Kidney (tissue), 14 donors: ENCODE data around the gene CSF1. TPM values are rescaled to one million over a fixed set of nuclear protein-coding genes. Genes with fewer than 3 reads are reported as not detected.

Experiments
- DNase-seq, 5 donors: peaks; one replicate each; pipeline ENCODE4 v3.0.0-alpha.2; 2013 to 2020
- FAIRE-seq: peaks from 2 replicates; lab custom pipeline; 2012; peaks lifted over from hg19 to GRCh38; lab: Jason Lieb, UNC
- H3K27ac ChIP-seq, 2 donors: one replicate each; pipeline ENCODE4 v1.7.0; 2013; ENCODE audit warnings: low read depth in 2 of 2, low read length in 2 of 2, inconsistent platforms in 1 of 2
- H3K27me3 ChIP-seq: one replicate; pipeline ENCODE4 v1.7.1; 2013; ENCODE audit warnings: low read length, inconsistent platforms; ENCODE audit not compliant: control insufficient read depth, insufficient read depth
- H3K36me3 ChIP-seq, 3 donors: one replicate each; pipeline versions ENCODE4 v1.7.0 to v1.7.1; 2013; ENCODE audit warnings: low read length in 3 of 3, control low read depth in 1 of 3, inconsistent platforms in 1 of 3; ENCODE audit not compliant: insufficient read depth in 3 of 3, control insufficient read depth in 2 of 3
- H3K4me1 ChIP-seq, 3 donors: one replicate each; pipeline versions ENCODE4 v1.7.0 to v1.7.1; 2013; ENCODE audit warnings: low read length in 3 of 3, inconsistent platforms in 1 of 3, low read depth in 1 of 3; ENCODE audit not compliant: control insufficient read depth in 2 of 3, insufficient read depth in 2 of 3
- H3K4me3 ChIP-seq, 3 donors: one replicate each; pipeline versions ENCODE4 v1.7.0 to v1.8.1; 2013; ENCODE audit warnings: low read length in 3 of 3, control low read depth in 1 of 3, inconsistent platforms in 1 of 3
- H3K9ac ChIP-seq, 3 donors: one replicate each; pipeline versions ENCODE4 v1.7.0 to v1.7.1; 2013; ENCODE audit warnings: low read length in 3 of 3, control low read depth in 1 of 3, inconsistent platforms in 1 of 3
- H3K9me3 ChIP-seq, 3 donors: one replicate each; pipeline versions ENCODE4 v1.7.0 to v1.7.1; 2013; ENCODE audit warnings: low read length in 3 of 3, control low read depth in 1 of 3, inconsistent platforms in 1 of 3; ENCODE audit not compliant: control insufficient read depth in 2 of 3, insufficient read depth in 1 of 3
- intact Hi-C: fragments of 100-400 bp; cut with DNase I; formaldehyde crosslinking; loops from one replicate; pipeline ENCODE4 v1.11.1; 2022
- polyA plus RNA-seq: library from polyadenylated mRNA; stranded (reverse); fragments of 350-450 nt; fragmentation: Illumina TruSeq; extraction: RNeasy Lipid Tissue Mini Kit (QIAGEN cat#74804); gene quantifications from one replicate; pipeline ENCODE4 v1.2.3, GENCODE V29; 2014; ENCODE audit warnings: low read depth, low replicate concordance; ENCODE audit not compliant: insufficient read depth
- total RNA-seq: library from RNA; stranded (reverse); fragmentation: NEBNext Ultra II Directional; extraction: Animal tissue kit (Norgen Biotek cat#: 25700); gene quantifications from one replicate; pipeline ENCODE4 v1.2.1, GENCODE V29; 2021
- TF ChIP-seq, protein P1 (sequence below): IDR thresholded peaks from 3 replicates; pipeline ENCODE4 v1.5.1; 2012; ENCODE audit warnings: mild to moderate bottlenecking, moderate library complexity, borderline replicate concordance; ENCODE audit not compliant: insufficient read depth; ENCODE audit errors: extremely low read depth
- donor health status: control.
- donor health status: control.
- donor health status: control.
- donor health status: control.
- donor health status: control.
- donor health status: DM: yes; HTN: yes; CAD: no.
- donor health status: Normal renal cell carcinoma (clear cell type).

The CSF1 gene
- total and polyA plus RNA-seq, 2 donors from 2014 or later = 11.1 to 33.8 TPM

DNA sequence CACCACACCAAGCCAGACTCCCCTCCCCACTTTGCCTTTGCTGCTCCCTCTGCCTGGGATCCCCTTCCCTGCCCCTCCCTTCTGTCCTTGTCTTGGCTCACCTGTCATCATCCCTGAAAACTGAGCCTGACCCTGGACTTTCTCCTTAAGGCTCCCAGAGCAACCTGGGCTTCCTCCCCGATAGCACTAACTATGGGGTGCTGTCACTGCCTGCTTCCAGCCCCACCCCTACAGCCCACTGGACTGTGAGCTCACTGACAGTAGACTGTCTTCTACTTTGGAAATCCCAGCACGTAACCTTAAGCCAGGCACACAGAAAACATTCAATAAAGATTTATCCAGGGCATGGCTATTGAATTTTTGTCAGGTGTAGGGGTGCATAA lies 9.5 kb upstream of the CSF1 start:
- TF ChIP-seq, protein P1, sequence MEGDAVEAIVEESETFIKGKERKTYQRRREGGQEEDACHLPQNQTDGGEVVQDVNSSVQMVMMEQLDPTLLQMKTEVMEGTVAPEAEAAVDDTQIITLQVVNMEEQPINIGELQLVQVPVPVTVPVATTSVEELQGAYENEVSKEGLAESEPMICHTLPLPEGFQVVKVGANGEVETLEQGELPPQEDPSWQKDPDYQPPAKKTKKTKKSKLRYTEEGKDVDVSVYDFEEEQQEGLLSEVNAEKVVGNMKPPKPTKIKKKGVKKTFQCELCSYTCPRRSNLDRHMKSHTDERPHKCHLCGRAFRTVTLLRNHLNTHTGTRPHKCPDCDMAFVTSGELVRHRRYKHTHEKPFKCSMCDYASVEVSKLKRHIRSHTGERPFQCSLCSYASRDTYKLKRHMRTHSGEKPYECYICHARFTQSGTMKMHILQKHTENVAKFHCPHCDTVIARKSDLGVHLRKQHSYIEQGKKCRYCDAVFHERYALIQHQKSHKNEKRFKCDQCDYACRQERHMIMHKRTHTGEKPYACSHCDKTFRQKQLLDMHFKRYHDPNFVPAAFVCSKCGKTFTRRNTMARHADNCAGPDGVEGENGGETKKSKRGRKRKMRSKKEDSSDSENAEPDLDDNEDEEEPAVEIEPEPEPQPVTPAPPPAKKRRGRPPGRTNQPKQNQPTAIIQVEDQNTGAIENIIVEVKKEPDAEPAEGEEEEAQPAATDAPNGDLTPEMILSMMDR = no peak
- FAIRE-seq (no peak), DNase-seq (no peak)
- no peaks in the 10 kb centered on the region for H3K36me3 ChIP-seq
- no peak overlapping the region for H3K27ac ChIP-seq
- no peak overlapping the region for H3K4me3 ChIP-seq
- no peak overlapping the region for H3K9ac ChIP-seq
- no peaks in the 10 kb centered on the region for H3K27me3 ChIP-seq
- intact Hi-C loops = no loop called here
- peaks cover 0 to 5% (median 0%) of the 10 kb centered on the region in 3 donors for H3K4me1 ChIP-seq
- H3K9me3 ChIP-seq = no peaks in the 10 kb centered on the region

DNA sequence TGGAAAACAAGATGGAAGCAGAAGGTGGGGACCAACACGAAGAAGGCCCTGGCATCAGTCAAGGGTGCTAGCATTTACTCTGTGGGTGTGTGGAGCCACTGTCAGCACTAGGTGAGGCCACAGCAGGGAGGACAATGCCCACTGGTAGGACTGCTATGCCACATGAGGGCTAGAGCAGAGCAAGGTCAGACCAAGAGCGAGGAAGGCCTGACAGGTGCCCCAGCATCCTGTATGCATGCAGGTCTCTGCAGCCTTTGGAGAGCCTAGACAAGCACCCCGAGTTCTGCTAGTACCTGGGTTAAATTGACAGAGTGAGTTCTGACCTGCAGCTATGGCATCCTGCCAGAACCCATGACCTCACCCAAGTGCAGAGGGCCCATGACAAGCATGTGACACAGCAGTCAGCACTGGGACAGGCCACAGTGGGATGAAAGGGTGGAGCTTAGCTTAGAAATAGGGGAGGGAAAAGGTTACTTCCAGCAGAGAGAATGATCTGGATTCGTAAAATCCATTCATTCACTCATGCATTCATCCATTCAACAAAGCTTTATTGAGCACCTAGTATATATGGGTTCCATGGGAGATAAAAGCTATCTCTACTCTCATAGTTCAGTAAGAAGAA lies 9.0 kb upstream of the CSF1 start:
- peaks cover 0 to under 1% (median 0%) of the 10 kb centered on the region in 3 donors for H3K4me1 ChIP-seq
- no peak for FAIRE-seq
- TF ChIP-seq, protein P1 = no peak
- intact Hi-C loops = no loop called here
- no peaks in the 10 kb centered on the region for H3K36me3 ChIP-seq
- H3K27me3 ChIP-seq = no peaks in the 10 kb centered on the region
- no peak overlapping the region for H3K9ac ChIP-seq
- H3K9me3 ChIP-seq = no peaks in the 10 kb centered on the region
- DNase-seq = no peak
- no peak overlapping the region for H3K27ac ChIP-seq
- H3K4me3 ChIP-seq = no peak overlapping the region

DNA sequence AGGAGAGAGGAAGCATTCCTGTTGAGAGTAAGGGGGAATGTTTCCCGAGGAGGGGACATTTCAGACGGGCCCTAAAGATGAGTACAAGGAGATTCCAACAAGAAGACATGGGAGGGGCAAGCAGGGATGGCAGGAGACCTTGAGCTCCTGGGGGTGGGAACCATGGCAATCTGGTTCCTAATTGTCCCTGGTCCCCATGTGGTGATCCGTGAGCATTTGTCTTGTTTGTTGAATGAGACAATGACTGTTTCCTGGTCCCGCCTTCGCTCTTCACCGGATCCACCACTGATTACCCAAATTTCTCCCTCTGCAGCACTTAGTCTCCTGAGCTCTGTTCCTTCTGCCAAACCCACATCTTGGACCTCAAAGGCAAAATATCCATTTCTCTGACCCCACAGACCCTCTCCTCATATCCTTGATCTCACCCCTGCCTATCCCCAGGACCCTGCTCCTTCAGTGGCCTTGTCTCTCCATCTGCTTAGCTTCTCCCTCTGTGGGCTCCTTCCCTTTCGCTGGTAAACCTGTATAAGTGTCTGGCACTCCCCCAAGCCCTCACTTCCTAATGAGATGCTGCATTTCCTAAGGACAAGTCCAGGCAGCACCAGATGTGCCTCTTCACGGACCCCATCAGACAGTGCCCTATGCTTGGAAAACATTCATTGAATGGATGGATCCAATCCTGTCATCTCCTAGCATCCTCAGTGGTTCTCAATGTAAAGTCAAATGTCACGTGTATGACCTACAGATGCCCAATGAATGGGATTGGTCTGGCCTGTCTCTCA lies 8.3 kb upstream of the CSF1 start:
- peaks cover 0 to 4% (median 3%) of the 10 kb centered on the region in 3 donors for H3K4me1 ChIP-seq
- H3K4me3 ChIP-seq = no peak overlapping the region
- no peaks in the 10 kb centered on the region for H3K9me3 ChIP-seq
- intact Hi-C loops = no loop called here
- TF ChIP-seq, protein P1 = no peak
- H3K27ac ChIP-seq = no peak overlapping the region
- H3K36me3 ChIP-seq = no peaks in the 10 kb centered on the region
- no peak overlapping the region for H3K9ac ChIP-seq
- DNase-seq = no peak
- no peak for FAIRE-seq
- H3K27me3 ChIP-seq = no peaks in the 10 kb centered on the region
